ENCODE measurements around the gene PLXNA3.

PLXNA3 gene

DNA sequence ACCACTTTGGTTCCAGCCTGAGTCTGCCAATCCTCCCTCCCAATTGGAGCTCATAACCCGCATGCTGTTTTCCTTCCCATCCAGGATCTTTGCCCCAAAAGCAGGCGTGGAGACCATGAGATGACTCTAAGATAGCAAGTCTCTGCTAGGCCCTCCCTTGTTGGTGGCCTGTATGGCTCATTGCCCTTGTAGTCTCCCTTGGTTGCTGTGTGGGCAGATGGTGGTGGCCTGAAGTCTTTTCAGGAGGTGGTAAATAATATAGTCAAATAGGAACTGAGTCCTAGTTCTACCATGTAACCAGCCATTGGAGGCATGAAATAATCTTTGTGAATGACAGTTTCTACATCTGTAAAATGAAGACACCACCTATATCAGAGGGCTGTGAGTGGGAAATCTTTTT lies 28.4 kb upstream of the PLXNA3 start:
- TF ChIP-seq CTCF (IDR thresholded peaks at IDR 0.05; ENCODE audit: insufficient read depth, low read depth, low read length, missing control alignments): no peak
- peak overlapping the region; percentile 74 for H3K4me3 ChIP-seq (ENCODE audit: low read depth, low read length)
- DNase-seq (ENCODE audit: low read depth): no peak

- DNase-seq (ENCODE audit: low read depth): no peak
- H3K4me3 ChIP-seq (ENCODE audit: low read depth, low read length): no peak overlapping the region
- TF ChIP-seq CTCF (IDR thresholded peaks at IDR 0.05; ENCODE audit: insufficient read depth, low read depth, low read length, missing control alignments): no peak
These were observed 27.6 kb upstream of the PLXNA3 start for GRCh38 chrX:154430479-154430878.

GRCh38 chrX:154430916-154431315 lies 27.2 kb upstream of the PLXNA3 start:
- no peak overlapping the region for H3K4me3 ChIP-seq (ENCODE audit: low read depth, low read length)
- no peak for DNase-seq (ENCODE audit: low read depth)
- no peak for TF ChIP-seq CTCF (IDR thresholded peaks at IDR 0.05; ENCODE audit: insufficient read depth, low read depth, low read length, missing control alignments)

- H3K4me3 ChIP-seq (ENCODE audit: low read depth, low read length): no peak overlapping the region
- no peak for DNase-seq (ENCODE audit: low read depth)
These were observed 26.7 kb upstream of the PLXNA3 start for GRCh38 chrX:154431341-154431740.

DNA sequence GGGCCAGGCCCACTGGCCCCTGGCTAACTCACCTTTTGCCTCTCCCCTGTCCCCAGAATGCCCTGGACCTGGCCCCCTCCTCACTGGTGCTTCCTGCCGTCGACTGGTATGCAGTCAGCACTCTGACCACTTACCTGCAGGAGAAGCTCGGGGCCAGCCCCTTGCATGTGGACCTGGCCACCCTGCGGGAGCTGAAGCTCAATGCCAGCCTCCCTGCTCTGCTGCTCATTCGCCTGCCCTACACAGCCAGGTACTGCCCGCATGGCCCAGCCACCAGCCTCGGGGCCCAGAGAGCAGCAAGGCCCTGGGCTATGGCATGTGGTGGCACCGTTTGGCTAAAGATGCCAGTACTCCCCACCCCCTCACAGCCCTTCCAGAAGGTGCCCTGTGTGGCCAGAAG lies 25.9 kb upstream of the PLXNA3 start:
- no peak for DNase-seq (ENCODE audit: low read depth)
- no peak overlapping the region for H3K4me3 ChIP-seq (ENCODE audit: low read depth, low read length)
- TF ChIP-seq CTCF (IDR thresholded peaks at IDR 0.05; ENCODE audit: insufficient read depth, low read depth, low read length, missing control alignments): no peak

More at GRCh38 chrX:154431341-154431740, 26.7 kb upstream of the PLXNA3 start:
- TF ChIP-seq CTCF (IDR thresholded peaks at IDR 0.05; ENCODE audit: insufficient read depth, low read depth, low read length, missing control alignments): no peak

- no peak overlapping the region for H3K4me3 ChIP-seq (ENCODE audit: low read depth, low read length)
- DNase-seq (ENCODE audit: low read depth): no peak
- no peak for TF ChIP-seq CTCF (IDR thresholded peaks at IDR 0.05; ENCODE audit: insufficient read depth, low read depth, low read length, missing control alignments)
These were observed 24.5 kb upstream of the PLXNA3 start for GRCh38 chrX:154433605-154434004.

DNA sequence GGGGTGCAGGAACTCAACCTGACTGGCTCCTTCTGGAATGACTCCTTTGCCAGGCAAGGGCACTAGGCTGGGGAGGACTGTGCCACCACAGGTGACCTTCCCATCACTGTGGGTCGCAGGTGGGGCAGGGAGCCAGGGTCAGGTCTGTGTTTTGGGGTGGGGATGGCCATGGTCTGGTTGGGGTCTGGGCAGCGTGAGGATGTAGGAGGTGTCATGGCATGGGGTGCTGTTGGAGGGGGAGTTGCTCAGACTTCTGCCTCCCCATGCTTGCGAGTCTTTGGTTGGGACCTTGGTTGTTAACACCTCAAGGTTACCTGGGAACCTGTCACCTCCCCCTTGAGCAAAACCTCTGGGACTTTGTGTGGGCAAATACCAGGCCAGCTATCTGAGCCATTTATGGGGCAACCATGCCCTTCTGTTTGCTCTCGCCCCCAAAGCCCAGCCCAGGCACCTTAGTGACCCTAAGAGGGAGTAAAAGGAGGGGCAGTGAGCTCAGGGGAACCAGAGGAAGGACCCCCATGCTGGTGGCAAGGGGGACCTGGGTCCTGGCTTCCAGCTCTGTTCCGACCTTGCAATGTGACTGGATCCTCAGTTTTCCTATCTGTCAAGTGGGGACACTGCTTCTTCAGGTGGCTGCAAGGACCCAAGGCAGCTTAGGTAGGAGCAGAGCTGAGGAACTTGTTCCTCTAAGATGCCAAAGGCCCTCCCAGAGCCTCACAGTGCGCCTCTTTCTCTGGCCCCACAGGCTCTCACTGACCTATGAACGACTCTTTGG lies 23.5 kb upstream of the PLXNA3 start:
- no peak overlapping the region for H3K4me3 ChIP-seq (ENCODE audit: low read depth, low read length)
- TF ChIP-seq CTCF (IDR thresholded peaks at IDR 0.05; ENCODE audit: insufficient read depth, low read depth, low read length, missing control alignments): no peak
- DNase-seq (ENCODE audit: low read depth): no peak
